AG09309 (cell line): ENCODE results near the gene MAN1B1.

Experiments
- DNase-seq: peaks from one replicate; pipeline ENCODE4 v3.0.0-alpha.2; 2010; ENCODE audit warnings: low read depth
- H3K4me3 ChIP-seq: 2 replicates; pipeline ENCODE4 v1.5.1; 2011; ENCODE audit warnings: mild to moderate bottlenecking, low read depth, low read length, moderate library complexity; ENCODE audit not compliant: control insufficient read depth
- TF ChIP-seq, protein P1 (sequence below): IDR thresholded peaks from 2 replicates; pipeline ENCODE4 v1.5.1; 2011; ENCODE audit warnings: mild to moderate bottlenecking, low read depth, low read length, inconsistent platforms; ENCODE audit not compliant: insufficient read depth, control insufficient read depth; ENCODE audit errors: missing control alignments

Gene MAN1B1

DNA sequence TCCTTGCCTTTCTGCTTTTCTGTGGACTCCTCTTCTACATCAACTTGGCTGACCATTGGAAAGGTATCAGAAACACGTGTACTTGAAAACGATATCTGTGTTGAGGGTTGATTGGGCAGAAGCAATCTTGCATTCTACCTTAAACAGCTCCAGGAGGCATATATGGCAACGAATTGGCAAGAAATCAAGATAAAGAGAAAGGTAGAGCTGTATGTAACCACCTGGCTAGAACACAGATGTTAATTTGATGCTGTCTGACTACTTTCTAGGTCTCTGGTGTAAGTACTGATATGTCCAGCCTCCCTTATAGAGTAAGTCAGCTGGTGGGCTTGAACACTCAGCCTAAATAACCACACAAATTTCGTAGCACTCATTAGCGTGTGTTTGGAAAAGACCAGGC lies 1.3 kb downstream of the MAN1B1 start:
- TF ChIP-seq, protein P1, sequence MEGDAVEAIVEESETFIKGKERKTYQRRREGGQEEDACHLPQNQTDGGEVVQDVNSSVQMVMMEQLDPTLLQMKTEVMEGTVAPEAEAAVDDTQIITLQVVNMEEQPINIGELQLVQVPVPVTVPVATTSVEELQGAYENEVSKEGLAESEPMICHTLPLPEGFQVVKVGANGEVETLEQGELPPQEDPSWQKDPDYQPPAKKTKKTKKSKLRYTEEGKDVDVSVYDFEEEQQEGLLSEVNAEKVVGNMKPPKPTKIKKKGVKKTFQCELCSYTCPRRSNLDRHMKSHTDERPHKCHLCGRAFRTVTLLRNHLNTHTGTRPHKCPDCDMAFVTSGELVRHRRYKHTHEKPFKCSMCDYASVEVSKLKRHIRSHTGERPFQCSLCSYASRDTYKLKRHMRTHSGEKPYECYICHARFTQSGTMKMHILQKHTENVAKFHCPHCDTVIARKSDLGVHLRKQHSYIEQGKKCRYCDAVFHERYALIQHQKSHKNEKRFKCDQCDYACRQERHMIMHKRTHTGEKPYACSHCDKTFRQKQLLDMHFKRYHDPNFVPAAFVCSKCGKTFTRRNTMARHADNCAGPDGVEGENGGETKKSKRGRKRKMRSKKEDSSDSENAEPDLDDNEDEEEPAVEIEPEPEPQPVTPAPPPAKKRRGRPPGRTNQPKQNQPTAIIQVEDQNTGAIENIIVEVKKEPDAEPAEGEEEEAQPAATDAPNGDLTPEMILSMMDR: no peak
- DNase-seq: no peak
- H3K4me3 ChIP-seq: no peak overlapping the region

DNA sequence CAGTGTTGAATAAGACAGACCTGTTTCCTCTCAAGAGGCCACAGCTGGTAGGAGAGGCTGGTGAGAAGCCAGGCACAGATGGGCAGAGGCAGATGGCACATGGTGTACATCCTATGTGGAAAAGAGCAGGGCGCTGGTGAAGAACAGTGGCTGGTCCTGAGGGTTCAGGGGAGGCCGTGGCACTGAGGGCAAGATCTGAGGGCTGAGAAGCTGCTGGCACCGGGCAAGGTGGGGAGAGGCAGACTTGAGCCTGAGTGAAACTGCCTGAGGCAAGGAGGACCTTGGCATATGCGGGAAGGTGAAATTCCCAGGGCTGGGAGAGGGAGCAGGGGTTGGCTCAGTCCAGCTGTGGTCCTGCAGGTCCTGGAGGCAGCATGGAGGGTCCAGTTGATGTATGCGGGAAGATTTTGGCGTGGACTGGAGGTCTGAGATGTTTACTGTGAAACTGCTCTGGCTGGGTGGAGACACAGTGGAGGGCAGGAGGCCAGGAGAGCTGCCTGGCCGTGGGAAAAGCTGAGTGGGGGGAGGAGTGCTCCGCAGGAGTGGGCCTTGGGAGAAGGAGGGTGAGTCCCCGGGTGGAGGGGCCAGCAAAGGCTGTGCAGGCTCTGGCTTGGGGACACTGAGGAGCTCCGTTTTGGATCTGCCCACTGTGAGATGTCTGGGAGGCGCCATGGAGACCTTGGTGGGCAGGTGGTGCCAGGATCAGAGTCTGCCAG lies 2.6 kb downstream of the MAN1B1 start:
- TF ChIP-seq, protein P1: no peak
- no peak overlapping the region for H3K4me3 ChIP-seq
- DNase-seq: no peak

DNA sequence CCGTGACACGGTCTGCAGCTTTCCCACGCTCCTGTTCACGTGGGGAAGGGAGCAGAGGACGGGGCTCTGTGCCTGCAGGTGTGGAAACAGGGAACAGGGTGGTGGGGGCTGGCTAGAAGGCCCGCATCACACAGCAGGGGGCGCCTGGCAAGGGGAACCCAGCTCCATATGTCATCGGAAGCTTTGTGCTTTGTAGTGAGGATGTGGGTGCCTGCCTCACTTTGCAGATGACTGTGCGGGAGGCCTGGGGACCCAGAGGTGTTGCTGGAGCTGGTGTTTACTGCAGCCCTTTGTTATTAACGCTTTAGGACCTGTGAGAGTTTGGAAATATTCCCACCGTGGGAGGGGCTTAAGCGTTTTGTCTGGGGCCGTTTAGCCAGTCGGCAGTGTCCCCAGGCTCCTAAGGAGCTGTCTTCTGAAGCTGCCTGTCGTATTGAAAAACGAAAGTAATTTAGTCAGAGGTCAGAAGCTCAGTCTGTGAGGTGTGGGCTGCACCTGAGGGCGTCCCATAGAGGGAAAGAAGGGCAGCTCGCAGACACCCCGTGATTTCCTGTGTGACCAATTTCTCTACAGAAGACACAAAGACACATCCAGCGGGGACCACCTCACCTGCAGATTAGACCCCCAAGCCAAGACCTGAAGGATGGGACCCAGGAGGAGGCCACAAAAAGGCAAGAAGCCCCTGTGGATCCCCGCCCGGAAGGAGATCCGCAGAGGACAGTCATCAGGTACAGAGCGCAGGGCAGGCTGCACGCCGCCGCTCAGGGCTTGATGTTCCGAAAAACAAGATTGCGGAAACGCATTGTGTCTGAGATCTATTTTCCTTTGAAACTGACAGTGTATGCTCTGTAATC lies 9.1 kb downstream of the MAN1B1 start:
- DNase-seq: no peak
- no peak overlapping the region for H3K4me3 ChIP-seq
- TF ChIP-seq, protein P1: no peak

DNA sequence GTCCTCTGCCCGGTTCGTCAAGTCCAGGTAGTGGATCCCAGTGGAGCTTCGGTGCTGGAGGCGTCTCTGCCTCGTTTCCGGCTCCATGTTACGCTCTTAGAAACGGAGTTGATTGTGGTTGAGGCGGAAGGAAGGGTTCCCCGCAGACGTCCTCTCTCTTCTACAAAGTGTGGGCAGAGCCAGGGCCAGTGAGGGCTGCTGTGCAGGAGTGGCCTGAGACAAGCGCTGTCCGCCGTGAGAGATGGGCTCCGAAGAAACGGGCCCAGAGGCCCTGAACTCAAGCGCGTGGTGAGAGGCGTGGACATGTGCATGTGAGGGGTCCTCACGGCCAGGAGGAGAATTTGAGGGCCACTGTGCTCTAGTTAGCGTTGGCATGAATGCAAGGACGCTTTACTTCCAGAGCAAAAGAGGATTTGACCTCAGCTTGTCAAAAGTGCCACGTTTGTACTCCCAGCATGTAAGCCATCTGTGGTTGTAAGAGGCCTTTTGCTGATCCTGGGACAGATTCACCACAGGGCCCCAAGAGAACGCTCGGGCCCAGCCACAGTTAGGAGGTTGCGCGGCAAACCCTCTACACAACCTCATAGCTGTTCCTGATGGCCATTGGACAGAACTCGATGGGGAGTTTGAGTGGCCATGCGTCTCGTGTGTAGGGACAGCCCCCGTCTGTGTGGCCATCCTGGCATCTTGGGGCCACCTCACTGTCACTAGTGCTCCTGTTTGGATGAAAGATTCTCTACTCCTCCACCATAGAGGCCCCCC lies 10.2 kb downstream of the MAN1B1 start:
- no peak for DNase-seq
- no peak overlapping the region for H3K4me3 ChIP-seq
- TF ChIP-seq, protein P1: no peak

DNA sequence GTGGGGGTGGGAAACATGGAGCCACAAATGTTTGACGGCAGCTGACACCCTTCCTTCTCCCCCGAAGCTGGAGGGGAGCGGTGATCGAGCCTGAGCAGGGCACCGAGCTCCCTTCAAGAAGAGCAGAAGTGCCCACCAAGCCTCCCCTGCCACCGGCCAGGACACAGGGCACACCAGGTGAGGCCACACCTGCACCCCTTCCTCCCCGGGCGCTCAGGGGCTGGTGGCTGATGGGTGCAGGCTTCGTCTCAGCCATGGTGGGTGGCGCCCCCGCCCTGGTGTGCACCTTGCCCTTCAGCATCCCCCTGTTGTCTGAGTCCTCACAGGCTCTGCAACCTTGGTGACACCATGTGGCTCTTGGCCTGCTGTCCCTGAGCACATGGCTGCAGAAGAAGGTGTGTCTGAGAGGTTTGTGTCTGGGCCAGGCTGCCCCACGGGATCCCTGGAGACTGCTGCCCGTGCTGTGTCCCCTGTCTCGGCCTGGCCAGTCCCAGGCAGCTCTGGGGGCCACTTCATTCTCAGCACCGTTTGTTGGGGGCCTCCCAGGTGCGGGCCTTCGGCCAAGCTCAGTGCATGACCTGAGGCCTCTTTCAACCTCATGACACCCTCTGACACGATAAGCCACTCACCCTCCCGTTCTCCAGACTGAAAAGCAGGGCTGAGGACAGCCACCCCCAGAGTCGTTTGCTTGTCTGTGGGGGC lies 11.1 kb downstream of the MAN1B1 start:
- TF ChIP-seq, protein P1: no peak
- H3K4me3 ChIP-seq: no peak overlapping the region
- no peak for DNase-seq

DNA sequence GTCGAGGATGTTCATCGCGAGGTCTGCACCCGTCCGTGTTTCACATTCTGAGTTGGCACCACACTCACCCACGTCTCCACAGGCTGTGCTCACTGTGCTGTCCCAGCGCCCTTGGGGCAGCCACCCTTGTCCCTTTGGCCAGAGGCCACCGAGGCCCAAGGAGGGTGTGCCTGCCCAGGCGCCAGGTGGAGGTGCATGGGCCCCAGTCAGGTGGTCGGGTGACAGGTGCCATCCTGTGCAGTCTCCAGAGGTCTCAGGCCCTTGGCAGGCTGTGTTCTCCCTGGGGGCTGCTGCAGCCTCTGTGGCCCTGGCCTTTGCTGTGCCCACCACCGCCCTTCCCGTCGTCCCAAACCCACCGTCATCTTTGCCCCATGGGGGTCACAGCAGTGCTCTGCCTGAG lies 12.4 kb downstream of the MAN1B1 start:
- TF ChIP-seq, protein P1: no peak
- H3K4me3 ChIP-seq: no peak overlapping the region
- DNase-seq: no peak
